Gastrocnemius medialis (tissue), 4 donors: Measurements from ENCODE around the gene PLEKHA4. TPM values are rescaled to one million over a fixed set of nuclear protein-coding genes. Genes with fewer than 3 reads are reported as not detected.
A peak's percentile ranks its signal among the peaks of the same experiment; 100 is the strongest.

Source experiments
- ATAC-seq, 2 donors: fragments of 150-250 bp; one replicate each; pipeline ENCODE4 v1.9.1; 2016
- DNase-seq, 2 donors: peaks; one replicate each; pipeline ENCODE4 v3.0.0-alpha.2; 2019
- H3K27ac ChIP-seq, 4 donors: fragments of 200-600 bp; sonication (generic); 1 replicate in 1 of 4; 2 replicates in 3 of 4; pipeline ENCODE4 v1.5.1; 2016 to 2018; ENCODE audit warnings: mild to moderate bottlenecking in 2 of 4, moderate library complexity in 1 of 4
- H3K27me3 ChIP-seq, 3 donors: fragments of 200-600 bp; sonication (generic) in 2 of 3; 1 replicate in 1 of 3; 2 replicates in 2 of 3; pipeline versions ENCODE4 v1.5.1 to v1.6.0; 2016 to 2019; ENCODE audit warnings: mild to moderate bottlenecking in 1 of 3, moderate library complexity in 1 of 3
- H3K36me3 ChIP-seq, 2 donors: fragments of 200-600 bp; sonication (generic) in 1 of 2; one replicate each; pipeline ENCODE4 v1.5.1; 2017 to 2018
- H3K4me1 ChIP-seq, 2 donors: fragments of 200-600 bp; sonication (generic) in 1 of 2; one replicate each; pipeline ENCODE4 v1.5.1; 2016 to 2017; ENCODE audit warnings: mild to moderate bottlenecking in 2 of 2
- H3K4me3 ChIP-seq, 4 donors: fragments of 200-600 bp; sonication (generic) in 3 of 4; 1 replicate in 1 of 4; 2 replicates in 3 of 4; pipeline ENCODE4 v1.5.1; 2016 to 2019; ENCODE audit warnings: mild to moderate bottlenecking in 2 of 4
- H3K9me3 ChIP-seq, 3 donors: fragments of 200-600 bp; sonication (generic) in 2 of 3; 1 replicate in 1 of 3; 2 replicates in 2 of 3; pipeline ENCODE4 v1.5.1; 2016 to 2019
- POLR2A ChIP-seq, 2 donors: fragments of 450-650 bp; IDR thresholded peaks; one replicate each; pipeline ENCODE4 v1.6.1; 2017; ENCODE audit warnings: antibody characterized with exemption in 2 of 2, mild to moderate bottlenecking in 2 of 2, moderate library complexity in 2 of 2
- in situ Hi-C, 4 donors: fragments of 200-750 bp; cut with MboI; loops; one replicate each; pipeline versions ENCODE4 v1.15.0 to v1.8.0; 2017; ENCODE audit warnings: low sequenced_read_pairs in 4 of 4
- intact Hi-C: fragments of 100-400 bp; cut with DNase I; formaldehyde crosslinking; loops from one replicate; pipeline ENCODE4 v1.15.1; 2023; ENCODE audit warnings: low total_unique reads
- total RNA-seq, 4 donors: library from RNA; depleted of rRNA; stranded (reverse); fragments of >200 nt; gene quantifications; one replicate each; pipeline versions ENCODE4 v1.1.0 to v1.2.3, GENCODE V29; 2016
- TF ChIP-seq, protein P1 (sequence below), 5 experiments: fragments of 450-650 bp in 3 of 5; fragments of 200-600 bp in 2 of 5; sonication (generic) in 2 of 5; IDR thresholded peaks in 4 of 5; conservative IDR thresholded peaks in 1 of 5; 1 replicate in 4 of 5; 2 replicates in 1 of 5; pipeline ENCODE4 v1.5.1; 2016 to 2019; ENCODE audit warnings: antibody characterized with exemption in 5 of 5, mild to moderate bottlenecking in 3 of 5, moderate library complexity in 3 of 5

Gene PLEKHA4
- total RNA-seq, 4 donors from 2014 or later: 3.4 to 9.7 (median 6.3) TPM

DNA sequence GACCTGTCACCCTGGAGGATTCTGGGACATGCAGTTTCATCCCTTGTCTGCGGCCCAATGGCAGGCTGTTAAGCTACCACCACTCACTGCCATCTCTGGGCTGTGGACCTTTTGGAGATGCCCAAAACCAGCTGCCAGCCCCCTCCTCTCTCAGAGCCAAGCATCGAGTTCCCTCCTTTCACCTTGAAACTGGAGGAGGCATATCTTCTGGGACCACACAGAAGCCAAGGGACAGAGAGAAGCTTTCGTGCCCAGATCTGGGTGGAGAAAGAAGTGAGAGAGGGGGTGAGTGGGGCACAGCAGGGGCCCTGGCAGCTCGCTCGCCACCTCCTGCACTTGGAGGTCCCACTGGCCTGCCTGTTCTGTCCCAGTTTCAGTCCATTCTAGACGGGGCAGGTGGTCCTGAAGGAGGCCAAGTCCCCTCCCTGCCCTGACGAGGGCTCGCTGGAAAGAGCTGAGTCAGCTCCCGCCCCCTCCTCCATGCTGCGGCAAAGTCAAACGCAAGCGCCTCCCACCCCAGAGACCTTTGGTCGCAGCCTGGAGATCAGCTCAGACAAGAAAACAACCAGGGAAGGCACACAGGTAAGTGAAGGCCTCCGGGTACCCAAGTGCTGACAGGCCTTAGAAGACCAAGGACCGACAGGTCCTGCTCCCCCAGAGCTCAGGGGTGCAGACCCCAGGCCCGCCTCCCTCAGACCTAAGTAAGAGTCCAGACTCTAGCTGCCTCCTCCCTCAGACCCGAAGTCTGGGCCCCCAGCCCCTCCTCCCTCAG lies 61.4 kb downstream of the PLEKHA4 start:
- Histone ChIP-seq H3K9me3 (no peaks in the 10 kb centered on the region), H3K4me3 (peak overlapping the region in 1 of 4 donors; percentile 5), H3K4me1 (peaks cover 6 to 11% of the 10 kb centered on the region in 2 donors), H3K36me3 (no peaks in the 10 kb centered on the region), H3K27me3 (no peaks in the 10 kb centered on the region), H3K27ac (peak overlapping the region; percentile 27 to 95 (median 64))
- intact Hi-C loops (no loop called here), in situ Hi-C loops (no loop called here)
- TF ChIP-seq, protein P1, sequence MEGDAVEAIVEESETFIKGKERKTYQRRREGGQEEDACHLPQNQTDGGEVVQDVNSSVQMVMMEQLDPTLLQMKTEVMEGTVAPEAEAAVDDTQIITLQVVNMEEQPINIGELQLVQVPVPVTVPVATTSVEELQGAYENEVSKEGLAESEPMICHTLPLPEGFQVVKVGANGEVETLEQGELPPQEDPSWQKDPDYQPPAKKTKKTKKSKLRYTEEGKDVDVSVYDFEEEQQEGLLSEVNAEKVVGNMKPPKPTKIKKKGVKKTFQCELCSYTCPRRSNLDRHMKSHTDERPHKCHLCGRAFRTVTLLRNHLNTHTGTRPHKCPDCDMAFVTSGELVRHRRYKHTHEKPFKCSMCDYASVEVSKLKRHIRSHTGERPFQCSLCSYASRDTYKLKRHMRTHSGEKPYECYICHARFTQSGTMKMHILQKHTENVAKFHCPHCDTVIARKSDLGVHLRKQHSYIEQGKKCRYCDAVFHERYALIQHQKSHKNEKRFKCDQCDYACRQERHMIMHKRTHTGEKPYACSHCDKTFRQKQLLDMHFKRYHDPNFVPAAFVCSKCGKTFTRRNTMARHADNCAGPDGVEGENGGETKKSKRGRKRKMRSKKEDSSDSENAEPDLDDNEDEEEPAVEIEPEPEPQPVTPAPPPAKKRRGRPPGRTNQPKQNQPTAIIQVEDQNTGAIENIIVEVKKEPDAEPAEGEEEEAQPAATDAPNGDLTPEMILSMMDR (IDR thresholded peaks at IDR 0.05 in 4 of 5, conservative IDR thresholded peaks at IDR 0.05 in 1 of 5): no peak
- no peak for TF ChIP-seq POLR2A (IDR thresholded peaks at IDR 0.05)
- ATAC-seq: peak; percentile 26 to 47
- DNase-seq: peak in 1 of 2 donors; percentile 31

DNA sequence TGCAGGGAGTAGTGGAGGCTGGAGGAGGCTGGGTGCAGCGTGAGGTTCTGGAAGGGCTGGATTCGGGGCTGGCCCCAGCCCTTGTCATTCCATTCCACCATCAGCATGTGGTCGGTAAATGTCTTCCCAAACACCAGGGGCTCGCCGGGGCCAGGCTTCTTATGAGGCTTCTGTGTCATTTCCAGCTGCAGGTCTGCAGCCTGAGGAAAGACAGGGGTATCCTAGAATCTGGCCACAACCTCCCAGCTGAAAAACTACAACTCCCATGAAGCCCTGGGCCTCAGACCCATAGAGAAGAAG lies 61.9 kb downstream of the PLEKHA4 start:
- in situ Hi-C loops: no loop called here
- TF ChIP-seq, protein P1 (IDR thresholded peaks at IDR 0.05 in 4 of 5, conservative IDR thresholded peaks at IDR 0.05 in 1 of 5): no peak
- no peak for TF ChIP-seq POLR2A (IDR thresholded peaks at IDR 0.05)
- ATAC-seq (no peak), DNase-seq (peak in 1 of 2 donors; percentile 52)
- peak overlapping the region in 1 of 4 donors; percentile 93 for H3K27ac ChIP-seq
- no peak overlapping the region for H3K4me3 ChIP-seq
- no peaks in the 10 kb centered on the region for H3K27me3 ChIP-seq
- intact Hi-C loops: no loop called here
- H3K4me1 ChIP-seq: peaks cover 6 to 11% of the 10 kb centered on the region in 2 donors
- H3K9me3 ChIP-seq: no peaks in the 10 kb centered on the region
- H3K36me3 ChIP-seq: no peaks in the 10 kb centered on the region

DNA sequence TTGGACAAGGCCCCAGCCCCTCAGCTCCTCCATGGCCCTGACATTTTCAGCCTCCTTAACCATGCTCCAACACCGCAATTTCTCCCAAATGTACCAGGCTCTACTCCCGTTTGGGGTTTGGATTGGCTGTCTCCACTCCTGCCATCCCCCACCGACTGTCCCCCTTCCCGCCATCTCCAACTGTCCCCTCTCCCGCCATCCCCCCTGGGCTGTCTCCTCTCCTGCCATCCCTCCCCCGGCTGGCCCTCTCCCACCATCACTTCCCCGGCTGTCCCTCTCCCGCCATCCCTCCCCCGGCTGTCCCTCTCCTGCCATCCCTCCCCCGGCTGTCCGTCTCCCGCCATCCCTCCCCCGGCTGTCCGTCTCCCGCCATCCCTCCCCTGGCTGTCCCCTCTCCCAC lies 63.0 kb downstream of the PLEKHA4 start:
- Histone ChIP-seq H3K9me3 (no peaks in the 10 kb centered on the region), H3K36me3 (no peaks in the 10 kb centered on the region), H3K4me1 (peaks cover 6 to 11% of the 10 kb centered on the region in 2 donors), H3K27ac (no peak overlapping the region), H3K27me3 (no peaks in the 10 kb centered on the region), H3K4me3 (no peak overlapping the region)
- intact Hi-C loops: no loop called here
- TF ChIP-seq POLR2A (IDR thresholded peaks at IDR 0.05): no peak
- TF ChIP-seq, protein P1 (IDR thresholded peaks at IDR 0.05 in 4 of 5, conservative IDR thresholded peaks at IDR 0.05 in 1 of 5): no peak
- ATAC-seq (no peak), DNase-seq (no peak)
- in situ Hi-C loops: no loop called here

DNA sequence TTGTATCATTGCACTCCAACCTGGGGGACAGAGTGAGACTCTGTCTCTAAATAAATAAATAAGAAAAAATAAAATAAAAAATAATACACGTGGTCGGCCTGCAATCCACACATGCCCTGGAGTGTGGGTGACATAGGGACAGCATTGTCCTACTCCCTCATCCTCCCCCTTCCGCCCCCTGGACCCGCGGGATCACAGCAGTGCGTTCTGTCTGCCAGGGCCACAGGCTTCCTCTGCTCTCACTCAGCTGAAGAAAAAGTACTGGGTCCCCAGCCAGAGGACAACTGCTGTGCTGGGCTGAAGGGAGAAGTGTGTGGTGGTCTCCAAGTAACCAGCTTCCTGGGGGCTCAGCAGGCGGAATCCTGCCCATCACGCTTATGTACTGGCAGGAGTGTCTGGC lies 63.9 kb downstream of the PLEKHA4 start:
- in situ Hi-C loops: no loop called here
- DNase-seq (no peak), ATAC-seq (no peak)
- no peak overlapping the region for H3K27ac ChIP-seq
- intact Hi-C loops: no loop called here
- no peaks in the 10 kb centered on the region for H3K36me3 ChIP-seq
- H3K27me3 ChIP-seq: no peaks in the 10 kb centered on the region
- H3K9me3 ChIP-seq: no peaks in the 10 kb centered on the region
- H3K4me1 ChIP-seq: peaks cover under 1 to 5% of the 10 kb centered on the region in 2 donors
- no peak for TF ChIP-seq POLR2A (IDR thresholded peaks at IDR 0.05)
- TF ChIP-seq, protein P1 (IDR thresholded peaks at IDR 0.05 in 4 of 5, conservative IDR thresholded peaks at IDR 0.05 in 1 of 5): no peak
- no peak overlapping the region for H3K4me3 ChIP-seq
